NCI-H2081 treated with DMSO at 0.1 percent for 48 hours (cell line): ENCODE results near the gene NAA60.
A peak's percentile ranks its signal among the peaks of the same experiment; 100 is the strongest.

Source experiments
- DNase-seq: peaks from one replicate; lab custom pipeline; 2025; lab: John Stamatoyannopoulos, UW

The NAA60 gene

GRCh38 chr16:3443108-3444031, at the start of gene NAA60, which contains the start of gene ZNF597:
NAA60 (plus strand) TSS chr16:3443680; CDS start chr16:3476228, 32,548 bp downstream.
ZNF597 (minus strand) TSS chr16:3443504; CDS start chr16:3443153, 351 bp downstream.
- DNase-seq = peak; percentile 88

- DNase-seq = no peak
Observed at GRCh38 chr16:3400446-3400778, 43.1 kb upstream of the NAA60 start.

- DNase-seq = peak; percentile 92
Observed at GRCh38 chr16:3400779-3401688, 42.4 kb upstream of the NAA60 start, which contains the start of the genes ZNF174 and ZSCAN32. ZNF174 (plus strand) TSS chr16:3401215; CDS start chr16:3402005, 790 bp downstream. ZSCAN32 (minus strand) TSS chr16:3401004; CDS start chr16:3397557, 3,447 bp downstream.

- DNase-seq = no peak
Observed at GRCh38 chr16:3401719-3402397, 41.6 kb upstream of the NAA60 start.

- DNase-seq = no peak
Observed at GRCh38 chr16:3408561-3409197, 34.8 kb upstream of the NAA60 start.

- no peak for DNase-seq
Observed at GRCh38 chr16:3413730-3414379, 29.6 kb upstream of the NAA60 start.

- no peak for DNase-seq
Observed at GRCh38 chr16:3431779-3432219, 11.7 kb upstream of the NAA60 start.

GRCh38 chr16:3434373-3434772, 9.1 kb upstream of the NAA60 start:
- DNase-seq = no peak

- DNase-seq = no peak
Observed at GRCh38 chr16:3439637-3440036, 3.8 kb upstream of the NAA60 start.

- DNase-seq = peak; percentile 5
Observed at GRCh38 chr16:3444032-3444388, 530 bp downstream of the NAA60 start.

- no peak for DNase-seq
Observed at GRCh38 chr16:3454093-3454492, 10.6 kb downstream of the NAA60 start.

- no peak for DNase-seq
Observed at GRCh38 chr16:3454631-3455147, 11.2 kb downstream of the NAA60 start.

- peak; percentile 73 for DNase-seq
Observed at GRCh38 chr16:3457434-3458252, 14.2 kb downstream of the NAA60 start.

GRCh38 chr16:3458278-3458851, 14.9 kb downstream of the NAA60 start:
- no peak for DNase-seq

GRCh38 chr16:3458852-3459361, 15.4 kb downstream of the NAA60 start:
- no peak for DNase-seq

- DNase-seq = no peak
Observed at GRCh38 chr16:3459401-3460090, 16.1 kb downstream of the NAA60 start.

- no peak for DNase-seq
Observed at GRCh38 chr16:3460121-3460520, 16.6 kb downstream of the NAA60 start.

GRCh38 chr16:3460585-3460984, 17.1 kb downstream of the NAA60 start:
- no peak for DNase-seq

GRCh38 chr16:3461151-3461550, 17.7 kb downstream of the NAA60 start:
- no peak for DNase-seq
